Islet precursor cell (in vitro differentiated cells): ENCODE measurements around the gene PPP4R2.

Source experiments
- DNase-seq: peaks from one replicate; pipeline ENCODE4 v3.0.0-alpha.2; 2018

PPP4R2 gene

GRCh38 chr3:73071952-73072351 lies 75.3 kb downstream of the PPP4R2 start:
- DNase-seq = no peak

GRCh38 chr3:73072634-73073033 lies 76.0 kb downstream of the PPP4R2 start:
- DNase-seq = no peak

- DNase-seq = no peak
Measured at GRCh38 chr3:73073091-73073707, 76.6 kb downstream of the PPP4R2 start.

- no peak for DNase-seq
Measured at GRCh38 chr3:73074781-73075180, 78.2 kb downstream of the PPP4R2 start.

GRCh38 chr3:73080216-73080966 lies 83.8 kb downstream of the PPP4R2 start:
- no peak for DNase-seq

GRCh38 chr3:73081140-73081539 lies 84.5 kb downstream of the PPP4R2 start:
- DNase-seq = no peak

- DNase-seq = no peak
Measured at GRCh38 chr3:73084170-73084569, 87.6 kb downstream of the PPP4R2 start.

GRCh38 chr3:73086071-73086494 lies 89.5 kb downstream of the PPP4R2 start:
- DNase-seq = no peak

- peak; percentile 57 for DNase-seq
Measured at GRCh38 chr3:73094129-73094528, 97.5 kb downstream of the PPP4R2 start.

GRCh38 chr3:73094951-73095350 lies 98.3 kb downstream of the PPP4R2 start:
- peak; percentile 77 for DNase-seq

GRCh38 chr3:73096169-73096568 lies 99.6 kb downstream of the PPP4R2 start:
- no peak for DNase-seq

- no peak for DNase-seq
Measured at GRCh38 chr3:73098026-73098425, 101.4 kb downstream of the PPP4R2 start.

- DNase-seq = no peak
Measured at GRCh38 chr3:73098873-73099272, 102.3 kb downstream of the PPP4R2 start.

GRCh38 chr3:73100741-73101559 lies 104.3 kb downstream of the PPP4R2 start:
- peak; percentile 92 for DNase-seq

GRCh38 chr3:73101881-73102280 lies 105.3 kb downstream of the PPP4R2 start:
- DNase-seq = no peak

GRCh38 chr3:73107215-73107614 lies 110.6 kb downstream of the PPP4R2 start:
- no peak for DNase-seq

GRCh38 chr3:73107676-73108187 lies 111.1 kb downstream of the PPP4R2 start:
- DNase-seq = no peak

GRCh38 chr3:73108750-73109149 lies 112.1 kb downstream of the PPP4R2 start:
- no peak for DNase-seq

GRCh38 chr3:73110530-73110929 lies 113.9 kb downstream of the PPP4R2 start:
- no peak for DNase-seq

GRCh38 chr3:73114711-73115110 lies 118.1 kb downstream of the PPP4R2 start:
- no peak for DNase-seq

- no peak for DNase-seq
Measured at GRCh38 chr3:73115806-73116205, 119.2 kb downstream of the PPP4R2 start.
